SU-DHL-6 (cell line): ENCODE results near the gene TRIM63.

Experiments used
- EZH2phosphoT487 ChIP-seq: fragments of 200-600 bp; sonication (generic), shearing (Covaris generic); conservative IDR thresholded peaks from 2 replicates; pipeline ENCODE4 v1.6.1; 2018; ENCODE audit warnings: mild to moderate bottlenecking, antibody characterized with exemption, low read length, moderate library complexity, mixed read lengths
- TF ChIP-seq, protein P1 (sequence below): fragments of 200-600 bp; sonication (generic); IDR thresholded peaks from one replicate; pipeline ENCODE4 v1.5.1; 2017; ENCODE audit warnings: antibody characterized with exemption, mild to moderate bottlenecking, low read length, moderate library complexity; ENCODE audit not compliant: insufficient read depth, poor library complexity, severe bottlenecking

DNA sequence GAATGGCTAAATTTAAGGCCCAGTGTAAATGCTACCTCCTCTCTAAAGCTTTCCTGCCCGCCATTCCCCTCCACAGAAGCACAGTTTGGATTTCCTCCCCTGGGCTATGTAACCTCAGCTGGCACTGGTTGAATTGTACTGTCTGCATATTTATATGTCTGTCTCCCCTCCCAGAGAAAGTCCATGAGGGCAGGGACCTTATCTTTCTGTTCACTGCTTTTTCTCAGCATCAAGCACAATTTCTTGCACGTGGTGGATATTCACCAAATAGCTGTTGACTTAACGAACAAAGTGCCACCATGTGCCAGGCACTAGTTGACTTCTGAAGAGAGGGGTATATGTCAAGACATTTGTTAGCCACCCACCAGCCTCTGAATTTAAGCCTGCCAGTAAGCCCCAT, 34.7 kb upstream of the TRIM63 start:
- TF ChIP-seq, protein P1, sequence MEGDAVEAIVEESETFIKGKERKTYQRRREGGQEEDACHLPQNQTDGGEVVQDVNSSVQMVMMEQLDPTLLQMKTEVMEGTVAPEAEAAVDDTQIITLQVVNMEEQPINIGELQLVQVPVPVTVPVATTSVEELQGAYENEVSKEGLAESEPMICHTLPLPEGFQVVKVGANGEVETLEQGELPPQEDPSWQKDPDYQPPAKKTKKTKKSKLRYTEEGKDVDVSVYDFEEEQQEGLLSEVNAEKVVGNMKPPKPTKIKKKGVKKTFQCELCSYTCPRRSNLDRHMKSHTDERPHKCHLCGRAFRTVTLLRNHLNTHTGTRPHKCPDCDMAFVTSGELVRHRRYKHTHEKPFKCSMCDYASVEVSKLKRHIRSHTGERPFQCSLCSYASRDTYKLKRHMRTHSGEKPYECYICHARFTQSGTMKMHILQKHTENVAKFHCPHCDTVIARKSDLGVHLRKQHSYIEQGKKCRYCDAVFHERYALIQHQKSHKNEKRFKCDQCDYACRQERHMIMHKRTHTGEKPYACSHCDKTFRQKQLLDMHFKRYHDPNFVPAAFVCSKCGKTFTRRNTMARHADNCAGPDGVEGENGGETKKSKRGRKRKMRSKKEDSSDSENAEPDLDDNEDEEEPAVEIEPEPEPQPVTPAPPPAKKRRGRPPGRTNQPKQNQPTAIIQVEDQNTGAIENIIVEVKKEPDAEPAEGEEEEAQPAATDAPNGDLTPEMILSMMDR: no peak
- TF ChIP-seq EZH2phosphoT487: no peak
